ENCODE measurements around the gene NDRG2.

NDRG2 gene

GRCh38 chr14:21024585-21025370 lies at the start of gene NDRG2:
NDRG2 (minus strand) TSS chr14:21025061; CDS start chr14:21023315, 1,746 bp downstream.
- Histone ChIP-seq H3K4me3 (peak within 1 kb of the TSS; percentile 47 to 74 (median 67)), H3K27ac (peak within 1 kb of the TSS in 20 of 21 experiments; percentile 3 to 85 (median 76))

GRCh38 chr14:21073921-21074320 lies 49.1 kb upstream of the NDRG2 start:
- Histone ChIP-seq H3K27ac (peak overlapping the region in 2 of 21 experiments; percentile 30 to 40), H3K4me3 (no peak overlapping the region)

GRCh38 chr14:21072781-21073339 lies 48.0 kb upstream of the NDRG2 start:
- peak overlapping the region in 13 of 21 experiments; percentile 14 to 94 (median 89) for H3K27ac ChIP-seq

GRCh38 chr14:21072031-21072473 lies 47.2 kb upstream of the NDRG2 start:
- Histone ChIP-seq H3K4me3 (peak overlapping the region; percentile 48 to 72 (median 61)), H3K27ac (peak overlapping the region in 20 of 21 experiments; percentile 48 to 94 (median 88))

More at GRCh38 chr14:21072781-21073339, 48.0 kb upstream of the NDRG2 start:
- H3K4me3 ChIP-seq, result no peak overlapping the region

- H3K27ac ChIP-seq, result peak overlapping the region; percentile 33 to 94 (median 88)
- H3K4me3 ChIP-seq, result peak overlapping the region; percentile 48 to 72 (median 61)
Observed at GRCh38 chr14:21071225-21072030, 46.6 kb upstream of the NDRG2 start.

GRCh38 chr14:21070610-21071224 lies 45.9 kb upstream of the NDRG2 start:
- peak overlapping the region; percentile 65 to 94 (median 88) for H3K27ac ChIP-seq
- peak overlapping the region; percentile 48 to 72 (median 61) for H3K4me3 ChIP-seq

- peak within 1 kb of the TSS; percentile 65 to 94 (median 88) for H3K27ac ChIP-seq
Observed at GRCh38 chr14:21070083-21070609, 45.3 kb upstream of the NDRG2 start, which contains the start of gene ARHGEF40. ARHGEF40 (plus strand) TSS chr14:21070304; CDS start chr14:21070397, 93 bp downstream.

GRCh38 chr14:21069388-21070082 lies 44.7 kb upstream of the NDRG2 start:
- peak overlapping the region; percentile 48 to 72 (median 61) for H3K4me3 ChIP-seq
- H3K27ac ChIP-seq, result peak overlapping the region; percentile 65 to 94 (median 88)

More at GRCh38 chr14:21070083-21070609, 45.3 kb upstream of the NDRG2 start, which contains the start of gene ARHGEF40:
- peak within 1 kb of the TSS; percentile 48 to 72 (median 61) for H3K4me3 ChIP-seq

- H3K4me3 ChIP-seq, result peak overlapping the region; percentile 48 to 72 (median 61)
Observed at GRCh38 chr14:21068521-21069387, 43.9 kb upstream of the NDRG2 start.

GRCh38 chr14:21066882-21067502 lies 42.1 kb upstream of the NDRG2 start:
- H3K27ac ChIP-seq, result no peak overlapping the region

More at GRCh38 chr14:21068521-21069387, 43.9 kb upstream of the NDRG2 start:
- peak overlapping the region in 18 of 21 experiments; percentile 23 to 94 (median 89) for H3K27ac ChIP-seq

GRCh38 chr14:21063479-21063878 lies 38.6 kb upstream of the NDRG2 start:
- H3K4me3 ChIP-seq, result no peak overlapping the region
- H3K27ac ChIP-seq, result no peak overlapping the region

More at GRCh38 chr14:21066882-21067502, 42.1 kb upstream of the NDRG2 start:
- no peak overlapping the region for H3K4me3 ChIP-seq

GRCh38 chr14:21061347-21061668 lies 36.4 kb upstream of the NDRG2 start:
- no peak overlapping the region for H3K4me3 ChIP-seq
- no peak overlapping the region for H3K27ac ChIP-seq

- H3K27ac ChIP-seq, result no peak overlapping the region
Observed at GRCh38 chr14:21060614-21061346, 35.9 kb upstream of the NDRG2 start.

GRCh38 chr14:21059842-21060613 lies 35.2 kb upstream of the NDRG2 start:
- no peak overlapping the region for H3K4me3 ChIP-seq
- H3K27ac ChIP-seq, result no peak overlapping the region

More at GRCh38 chr14:21060614-21061346, 35.9 kb upstream of the NDRG2 start:
- no peak overlapping the region for H3K4me3 ChIP-seq

- H3K4me3 ChIP-seq, result no peak overlapping the region
- no peak overlapping the region for H3K27ac ChIP-seq
Observed at GRCh38 chr14:21058903-21059302, 34.0 kb upstream of the NDRG2 start.
